Measurements from ENCODE around the gene ECI1.

ECI1 gene

DNA sequence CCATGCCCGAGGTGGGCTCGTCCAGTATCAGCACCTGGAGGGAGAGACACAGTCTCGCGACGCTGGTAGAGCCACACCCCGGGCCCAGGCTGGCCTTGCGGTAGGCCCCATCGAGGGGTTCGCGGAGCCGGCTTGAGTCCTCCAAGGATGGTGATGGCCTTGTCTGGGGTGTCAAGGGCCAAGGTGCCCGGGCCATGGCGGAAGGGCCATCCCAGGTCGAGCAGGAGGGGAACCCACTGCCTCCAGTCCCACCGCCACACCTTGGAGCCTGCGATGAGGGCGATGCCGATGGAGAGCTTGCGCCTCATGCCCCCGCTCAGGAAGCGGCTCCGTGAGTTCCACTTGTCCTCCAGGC lies 46.1 kb upstream of the ECI1 start:
- TF ChIP-seq CEBPB (IDR thresholded peaks at IDR 0.05): no peak
- TF ChIP-seq, protein P1, sequence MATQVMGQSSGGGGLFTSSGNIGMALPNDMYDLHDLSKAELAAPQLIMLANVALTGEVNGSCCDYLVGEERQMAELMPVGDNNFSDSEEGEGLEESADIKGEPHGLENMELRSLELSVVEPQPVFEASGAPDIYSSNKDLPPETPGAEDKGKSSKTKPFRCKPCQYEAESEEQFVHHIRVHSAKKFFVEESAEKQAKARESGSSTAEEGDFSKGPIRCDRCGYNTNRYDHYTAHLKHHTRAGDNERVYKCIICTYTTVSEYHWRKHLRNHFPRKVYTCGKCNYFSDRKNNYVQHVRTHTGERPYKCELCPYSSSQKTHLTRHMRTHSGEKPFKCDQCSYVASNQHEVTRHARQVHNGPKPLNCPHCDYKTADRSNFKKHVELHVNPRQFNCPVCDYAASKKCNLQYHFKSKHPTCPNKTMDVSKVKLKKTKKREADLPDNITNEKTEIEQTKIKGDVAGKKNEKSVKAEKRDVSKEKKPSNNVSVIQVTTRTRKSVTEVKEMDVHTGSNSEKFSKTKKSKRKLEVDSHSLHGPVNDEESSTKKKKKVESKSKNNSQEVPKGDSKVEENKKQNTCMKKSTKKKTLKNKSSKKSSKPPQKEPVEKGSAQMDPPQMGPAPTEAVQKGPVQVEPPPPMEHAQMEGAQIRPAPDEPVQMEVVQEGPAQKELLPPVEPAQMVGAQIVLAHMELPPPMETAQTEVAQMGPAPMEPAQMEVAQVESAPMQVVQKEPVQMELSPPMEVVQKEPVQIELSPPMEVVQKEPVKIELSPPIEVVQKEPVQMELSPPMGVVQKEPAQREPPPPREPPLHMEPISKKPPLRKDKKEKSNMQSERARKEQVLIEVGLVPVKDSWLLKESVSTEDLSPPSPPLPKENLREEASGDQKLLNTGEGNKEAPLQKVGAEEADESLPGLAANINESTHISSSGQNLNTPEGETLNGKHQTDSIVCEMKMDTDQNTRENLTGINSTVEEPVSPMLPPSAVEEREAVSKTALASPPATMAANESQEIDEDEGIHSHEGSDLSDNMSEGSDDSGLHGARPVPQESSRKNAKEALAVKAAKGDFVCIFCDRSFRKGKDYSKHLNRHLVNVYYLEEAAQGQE (IDR thresholded peaks at IDR 0.05; ENCODE audit: low read depth): no peak
- TF ChIP-seq TAF1 (IDR thresholded peaks at IDR 0.05; ENCODE audit: low read depth): no peak
- no peak for TF ChIP-seq CREB1 (IDR thresholded peaks at IDR 0.05; ENCODE audit: low read depth)
- TF ChIP-seq, protein P2, sequence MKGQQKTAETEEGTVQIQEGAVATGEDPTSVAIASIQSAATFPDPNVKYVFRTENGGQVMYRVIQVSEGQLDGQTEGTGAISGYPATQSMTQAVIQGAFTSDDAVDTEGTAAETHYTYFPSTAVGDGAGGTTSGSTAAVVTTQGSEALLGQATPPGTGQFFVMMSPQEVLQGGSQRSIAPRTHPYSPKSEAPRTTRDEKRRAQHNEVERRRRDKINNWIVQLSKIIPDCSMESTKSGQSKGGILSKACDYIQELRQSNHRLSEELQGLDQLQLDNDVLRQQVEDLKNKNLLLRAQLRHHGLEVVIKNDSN (IDR thresholded peaks at IDR 0.05): no peak
- no peak for TF ChIP-seq TCF12 (IDR thresholded peaks at IDR 0.05; ENCODE audit: low read depth)
- TF ChIP-seq, protein P3, sequence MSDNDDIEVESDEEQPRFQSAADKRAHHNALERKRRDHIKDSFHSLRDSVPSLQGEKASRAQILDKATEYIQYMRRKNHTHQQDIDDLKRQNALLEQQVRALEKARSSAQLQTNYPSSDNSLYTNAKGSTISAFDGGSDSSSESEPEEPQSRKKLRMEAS (IDR thresholded peaks at IDR 0.05): no peak
- TF ChIP-seq NFIC (IDR thresholded peaks at IDR 0.05): no peak

DNA sequence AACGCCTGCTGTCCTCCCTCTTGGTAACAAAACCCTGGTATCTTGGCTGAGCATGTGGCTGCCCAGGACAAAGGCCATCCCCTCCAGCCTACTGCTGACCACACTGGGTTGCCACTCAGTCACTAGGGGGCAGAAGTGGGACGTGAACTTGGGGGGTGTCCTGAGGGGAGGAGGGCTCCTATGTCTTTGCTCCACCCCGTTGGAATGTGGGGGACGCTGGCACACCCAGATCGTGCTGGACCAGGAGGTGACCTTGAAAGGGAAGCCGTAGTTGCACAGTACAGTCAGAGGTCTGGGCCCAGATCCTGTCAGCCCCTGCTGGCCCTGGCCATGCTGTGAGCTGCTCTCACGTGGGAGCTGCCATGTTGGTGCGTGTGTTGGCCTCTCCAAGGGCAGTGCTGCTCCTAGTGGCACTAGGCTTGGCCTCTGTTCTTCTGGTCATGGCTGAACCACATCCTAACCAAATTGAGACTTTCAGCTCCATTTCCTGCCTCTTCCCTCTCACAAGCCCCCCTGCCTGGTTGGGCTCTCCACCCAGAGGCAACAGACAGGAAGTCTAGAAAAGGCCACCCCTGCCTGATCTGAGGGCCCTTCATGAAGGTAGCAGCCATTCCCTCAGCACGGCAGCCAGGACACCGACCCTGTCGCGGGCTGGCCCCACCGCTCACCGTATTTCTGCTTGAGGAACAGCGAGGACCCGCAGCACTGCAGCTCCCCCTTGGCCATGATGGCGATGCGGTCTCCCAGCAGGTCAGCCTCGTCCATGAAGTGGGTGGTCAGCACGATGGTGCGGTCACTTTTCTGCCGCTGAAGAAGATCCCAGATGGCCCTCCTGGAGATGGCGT lies 45.5 kb upstream of the ECI1 start:
- TF ChIP-seq YY1 (IDR thresholded peaks at IDR 0.05; ENCODE audit: low read depth): 0 out of 2 replicates have a peak, but pooled peaks have one; percentile 30
- TF ChIP-seq TAF1 (IDR thresholded peaks at IDR 0.05; ENCODE audit: low read depth): no peak
- peak; percentile 74 for TF ChIP-seq RAD21 (IDR thresholded peaks at IDR 0.05; ENCODE audit: low read depth)
- TF ChIP-seq TEAD4 (IDR thresholded peaks at IDR 0.05): no peak

DNA sequence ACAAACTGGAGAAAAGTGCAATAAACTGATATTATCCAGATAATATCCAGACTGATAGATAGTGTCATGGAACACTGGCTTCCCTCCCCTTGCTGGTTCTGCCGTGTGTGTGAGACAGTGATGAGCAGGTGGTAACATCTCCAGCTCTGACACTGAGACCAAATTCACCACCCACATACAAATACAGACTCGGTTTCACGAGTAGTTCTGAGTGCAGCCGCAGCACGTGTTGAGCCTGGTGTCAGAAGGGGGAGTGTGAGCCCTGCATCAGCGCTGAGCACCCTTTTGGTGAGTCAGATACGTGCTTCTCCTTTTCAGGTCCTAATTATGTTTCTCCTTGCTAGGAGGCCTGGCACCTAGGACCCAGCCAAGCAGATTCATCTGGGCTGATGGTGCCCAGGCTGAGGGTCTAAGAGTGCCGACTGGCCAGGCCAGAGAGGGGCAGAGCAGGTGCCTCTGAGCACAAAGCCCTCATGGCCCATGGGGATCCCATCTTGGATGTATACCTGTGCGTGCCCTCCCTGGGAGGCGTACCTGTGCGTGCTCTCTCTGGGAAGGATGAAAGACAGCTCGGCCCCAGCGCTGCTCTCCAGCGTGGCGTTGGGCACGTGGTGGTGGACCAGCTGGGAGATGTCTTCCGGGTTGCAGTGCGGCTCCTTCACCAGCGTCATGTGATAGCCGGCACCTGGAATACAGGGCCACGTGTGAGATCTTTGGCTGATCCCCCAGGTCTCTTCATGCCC lies 43.8 kb upstream of the ECI1 start:
- TF ChIP-seq TAF1 (IDR thresholded peaks at IDR 0.05; ENCODE audit: low read depth): no peak
- no peak for TF ChIP-seq TCF12 (IDR thresholded peaks at IDR 0.05; ENCODE audit: low read depth)

DNA sequence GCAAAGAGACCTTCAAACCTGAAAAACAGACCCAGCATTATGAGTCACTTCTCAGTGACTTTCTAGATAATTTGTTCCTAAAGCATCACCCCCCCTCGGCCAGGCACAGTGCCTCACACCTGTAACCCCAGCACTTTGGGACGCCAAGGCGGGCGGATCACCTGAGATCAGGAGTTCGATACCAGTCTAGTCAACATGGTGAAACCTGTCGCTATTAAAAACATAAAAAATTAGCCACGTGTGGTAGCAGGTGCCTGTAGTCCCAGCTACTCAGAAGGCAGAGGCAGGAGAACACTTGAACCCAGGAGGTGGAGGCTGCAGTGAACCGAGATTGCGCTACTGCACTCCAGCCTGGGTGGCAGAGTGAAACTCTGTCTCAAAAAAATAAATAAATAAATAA lies 40.8 kb upstream of the ECI1 start:
- no peak for TF ChIP-seq ZBTB7A (IDR thresholded peaks at IDR 0.05; ENCODE audit: low read depth)
- no peak for TF ChIP-seq NFIC (IDR thresholded peaks at IDR 0.05)
- no peak for TF ChIP-seq TCF12 (IDR thresholded peaks at IDR 0.05; ENCODE audit: low read depth)
- no peak for TF ChIP-seq CEBPB (IDR thresholded peaks at IDR 0.05)
- TF ChIP-seq EP300 (IDR thresholded peaks at IDR 0.05; ENCODE audit: borderline replicate concordance): no peak
- TF ChIP-seq YY1 (IDR thresholded peaks at IDR 0.05; ENCODE audit: low read depth): no peak
- TF ChIP-seq EGR1 (IDR thresholded peaks at IDR 0.05): no peak
- TF ChIP-seq, protein P2 (IDR thresholded peaks at IDR 0.05): no peak

DNA sequence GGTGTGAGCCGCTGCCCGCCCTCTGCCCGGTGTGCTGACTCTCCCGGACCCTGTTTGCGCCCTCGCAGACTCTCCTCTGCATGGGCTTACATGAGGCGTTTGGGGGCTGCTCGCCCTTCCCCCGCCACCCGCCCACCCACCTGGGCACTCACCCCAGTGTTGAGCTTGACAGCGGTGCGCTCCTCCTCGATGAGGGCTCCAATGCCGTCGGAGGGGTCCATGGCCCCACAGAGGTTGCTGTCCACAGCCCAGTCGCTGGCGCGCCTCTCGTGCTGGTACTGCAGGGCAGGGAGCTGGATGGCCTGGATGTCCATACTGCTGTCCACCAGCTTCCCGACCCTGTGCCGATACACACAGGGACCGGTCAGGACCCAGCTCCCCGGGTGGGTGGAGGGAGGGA lies 37.9 kb upstream of the ECI1 start:
- no peak for TF ChIP-seq CREB1 (IDR thresholded peaks at IDR 0.05; ENCODE audit: low read depth)
- TF ChIP-seq, protein P3 (IDR thresholded peaks at IDR 0.05): no peak
- TF ChIP-seq, protein P2 (IDR thresholded peaks at IDR 0.05): no peak
- no peak for TF ChIP-seq TCF12 (IDR thresholded peaks at IDR 0.05; ENCODE audit: low read depth)
- TF ChIP-seq NFIC (IDR thresholded peaks at IDR 0.05): no peak
- no peak for TF ChIP-seq EGR1 (IDR thresholded peaks at IDR 0.05)
- TF ChIP-seq, protein P1 (IDR thresholded peaks at IDR 0.05; ENCODE audit: low read depth): no peak
- TF ChIP-seq ZBTB7A (IDR thresholded peaks at IDR 0.05; ENCODE audit: low read depth): no peak
- TF ChIP-seq EP300 (IDR thresholded peaks at IDR 0.05; ENCODE audit: borderline replicate concordance): no peak
- no peak for TF ChIP-seq TEAD4 (IDR thresholded peaks at IDR 0.05)
- TF ChIP-seq YY1 (IDR thresholded peaks at IDR 0.05; ENCODE audit: low read depth): no peak
- TF ChIP-seq FOXM1 (IDR thresholded peaks at IDR 0.05; ENCODE audit: borderline replicate concordance, low read depth): no peak
- TF ChIP-seq RAD21 (IDR thresholded peaks at IDR 0.05; ENCODE audit: low read depth): no peak
- no peak for TF ChIP-seq TAF1 (IDR thresholded peaks at IDR 0.05; ENCODE audit: low read depth)
- TF ChIP-seq CEBPB (IDR thresholded peaks at IDR 0.05): no peak
